Kidney glomerular epithelial cell (primary cell): ENCODE measurements around the gene CABLES2.

ENCODE experiments used
- DNase-seq: peaks from one replicate; lab custom pipeline; 2025; lab: John Stamatoyannopoulos, UW

The CABLES2 gene

DNA sequence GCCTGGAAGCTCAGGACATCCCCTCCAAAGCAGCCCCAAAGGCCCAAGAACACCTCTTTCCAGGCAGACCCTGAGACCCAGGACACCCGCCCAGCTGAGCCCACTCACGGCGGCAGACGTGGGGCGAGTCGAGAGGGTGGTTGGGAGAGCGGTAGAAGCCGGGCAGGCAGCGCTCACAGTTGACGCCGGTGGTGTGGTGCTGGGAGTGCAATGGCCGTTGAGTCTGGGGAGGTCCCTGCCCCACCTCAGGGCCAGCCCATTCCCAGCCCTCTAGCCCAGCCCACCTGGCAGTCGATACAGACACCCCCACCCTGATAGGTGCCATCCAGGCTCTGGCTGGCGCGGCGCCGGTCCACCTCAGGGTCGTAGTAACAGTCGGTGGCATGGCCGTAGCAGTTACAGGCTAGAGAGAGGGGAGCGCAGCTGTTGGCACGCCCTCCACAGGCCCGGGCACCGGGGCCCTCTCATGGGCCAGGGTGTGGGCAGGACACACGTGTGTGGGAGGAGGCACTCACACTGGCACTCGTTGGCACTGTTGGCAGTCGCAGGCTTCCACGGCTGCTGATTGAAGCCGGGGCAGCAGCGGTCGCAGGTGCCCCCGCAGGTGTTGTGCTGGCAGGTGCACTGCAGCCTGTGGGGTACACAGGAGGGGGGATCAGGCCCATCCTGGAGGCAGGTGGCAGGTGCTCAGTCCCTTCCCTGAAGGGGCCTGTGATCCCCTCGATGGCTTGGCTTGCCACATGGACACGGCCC lies 60.5 kb downstream of the CABLES2 start:
- DNase-seq: no peak

DNA sequence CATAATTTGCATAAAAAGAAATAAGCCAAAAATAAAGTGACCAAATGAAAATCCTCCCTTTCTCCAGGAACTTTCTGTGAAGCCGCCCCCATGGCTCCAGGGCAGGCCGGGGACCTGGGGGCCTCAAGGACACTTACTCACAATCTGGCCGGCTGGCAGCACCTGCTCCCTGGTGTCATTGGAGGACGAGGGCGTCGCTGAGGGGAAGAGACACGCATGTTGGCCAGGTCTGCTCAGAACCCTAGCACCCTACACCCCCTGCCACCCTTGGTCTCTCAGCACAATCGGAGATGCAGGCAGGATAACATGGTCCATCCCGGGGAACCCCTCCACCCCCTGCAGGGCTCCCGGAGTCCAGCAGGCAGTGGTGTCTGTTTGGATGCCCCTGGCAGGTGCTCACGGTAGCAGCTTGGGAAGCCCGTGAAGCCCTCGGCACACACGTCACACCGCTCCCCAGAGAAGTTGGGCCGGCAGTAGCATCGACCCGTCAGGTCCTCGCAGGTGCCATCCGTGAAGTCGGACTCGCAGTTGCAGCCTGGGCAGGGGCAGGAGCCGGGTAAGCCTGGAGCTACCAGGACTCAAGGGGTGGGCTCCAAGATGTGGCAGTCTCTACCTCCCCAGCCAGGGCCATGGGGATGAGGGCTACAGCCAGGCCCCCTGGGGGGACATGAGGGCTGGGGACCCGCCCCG lies 61.3 kb downstream of the CABLES2 start:
- no peak for DNase-seq

- peak; percentile 38 for DNase-seq
Measured at GRCh38 chr20:62344782-62345181, 62.3 kb downstream of the CABLES2 start.

DNA sequence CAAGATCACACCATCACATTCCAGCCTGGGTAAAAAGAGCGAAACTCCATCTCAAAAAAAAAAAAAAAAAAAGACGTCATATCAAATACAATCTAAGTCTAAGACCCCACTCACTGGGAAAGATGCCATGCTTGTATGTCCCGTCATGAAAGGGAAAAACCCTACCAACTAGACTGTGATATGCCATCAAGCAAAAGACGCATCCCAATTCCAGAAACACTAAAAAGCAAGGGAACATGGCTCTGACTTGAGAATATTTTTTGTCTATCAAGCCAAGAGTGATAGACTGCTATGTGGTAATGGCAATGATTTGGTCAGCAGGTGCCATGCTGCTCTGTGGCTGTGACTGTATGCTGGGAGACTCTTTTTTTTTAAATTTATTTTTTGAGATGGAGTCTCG lies 63.0 kb downstream of the CABLES2 start:
- DNase-seq: no peak

- no peak for DNase-seq
Measured at GRCh38 chr20:62342910-62343309, 64.2 kb downstream of the CABLES2 start.

GRCh38 chr20:62339647-62340062 lies 67.4 kb downstream of the CABLES2 start:
- no peak for DNase-seq
